Activated CD8-positive, alpha-beta memory T cell treated with anti-CD3 and anti-CD28 coated beads, Interleukin-2, amount 10 ng/mL, durations not matched to agents 7 days and 5 days (primary cell): ENCODE measurements around the gene DOC2A. TPM values are rescaled to one million over a fixed set of nuclear protein-coding genes. Genes with fewer than 3 reads are reported as not detected.

Source experiments
- ATAC-seq: fragments of 150-1000 bp; cut with Tn5 transposase; one replicate; pipeline ENCODE4 v1.10.0; 2021; ENCODE audit warnings: moderate library complexity
- CTCF ChIA-PET: fragments of 350-600 bp; sonication (Branson Sonifier 250); formaldehyde crosslinking; loops from one replicate; lab custom pipeline; 2021; ENCODE audit warnings: antibody characterized with exemption; lab: Charles Lee
- DNase-seq: peaks from one replicate; pipeline ENCODE4 v3.0.0-alpha.2; 2020
- H3K27ac Mint-ChIP-seq: one replicate; pipeline ENCODE4 v1.8.0; 2021; ENCODE audit warnings: mild to moderate bottlenecking, mixed read lengths
- H3K27me3 Mint-ChIP-seq: one replicate; pipeline ENCODE4 v1.8.0; 2021; ENCODE audit warnings: mixed read lengths
- H3K36me3 Mint-ChIP-seq: one replicate; pipeline ENCODE4 v1.8.0; 2021; ENCODE audit warnings: mild to moderate bottlenecking, mixed read lengths
- H3K4me1 Mint-ChIP-seq: one replicate; pipeline ENCODE4 v1.8.0; 2021; ENCODE audit warnings: mixed read lengths
- H3K4me3 Mint-ChIP-seq: one replicate; pipeline ENCODE4 v1.8.0; 2021; ENCODE audit warnings: mild to moderate bottlenecking, moderate library complexity, mixed read lengths
- H3K9me3 Mint-ChIP-seq: one replicate; pipeline ENCODE4 v1.8.0; 2022; ENCODE audit warnings: low read depth, mixed read lengths
- total RNA-seq, 2 experiments: library from RNA; stranded (reverse); gene quantifications; one replicate each; pipeline ENCODE4 v1.2.3, GENCODE V29; 2021

Gene DOC2A
- total RNA-seq, 2 experiments from 2014 or later, result 0.49 TPM; not detected in 1

DNA sequence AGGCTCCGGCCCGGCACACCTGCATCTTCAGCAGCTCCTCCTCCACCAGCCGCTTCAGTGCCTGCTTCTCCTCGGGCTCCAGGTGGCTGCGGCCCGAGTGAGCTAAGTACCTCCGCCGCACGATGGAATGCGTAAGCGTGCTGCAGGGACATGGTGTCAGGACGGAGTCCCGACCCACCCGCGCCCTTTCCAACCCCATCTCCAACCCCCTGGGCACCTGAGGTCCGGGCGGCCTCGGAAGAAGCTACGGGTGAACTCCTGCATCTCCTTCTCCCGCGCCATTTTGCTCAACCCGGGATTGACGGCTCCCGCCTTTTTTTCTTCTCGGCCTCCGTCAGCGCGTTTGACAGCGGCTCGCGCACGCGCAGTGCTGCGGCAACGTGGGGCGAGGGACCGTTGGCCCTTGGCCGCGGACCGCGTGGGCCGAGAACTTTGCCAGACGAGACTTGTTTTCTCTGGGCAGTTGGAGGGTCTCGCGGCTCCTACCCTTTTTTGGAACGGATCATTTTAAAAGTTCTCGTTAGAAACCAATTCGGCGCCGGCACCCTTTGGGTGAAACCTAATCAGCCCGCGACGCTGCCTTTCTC is 15.4 kb downstream of the DOC2A start, which contains the start of gene HIRIP3:
Gene HIRIP3 (minus strand): TSS at position 294 of the 587 bp plus-strand sequence. CDS start 12 bp downstream, at position 282.
- Mint-ChIP-seq H3K4me3 (peak within 1 kb of the TSS; percentile 98), H3K36me3 (peaks cover 35% of the 10 kb centered on the region), H3K27me3 (no peaks in the 10 kb centered on the region), H3K4me1 (peaks cover 34% of the 10 kb centered on the region), H3K27ac (peak within 1 kb of the TSS; percentile 99), H3K9me3 (no peaks in the 10 kb centered on the region)
- CTCF ChIA-PET, result interaction anchor here (1.3 to 3.9 kb wide), 10 partner anchors 10 to 295 kb away, joined by 3 to 17 read pairs (median 4); partner anchors contain the start of genes ALDOA, TAOK2, TLCD3B and TMEM219
- DNase-seq, result peak; percentile 93
- peak; percentile 73 for ATAC-seq

DNA sequence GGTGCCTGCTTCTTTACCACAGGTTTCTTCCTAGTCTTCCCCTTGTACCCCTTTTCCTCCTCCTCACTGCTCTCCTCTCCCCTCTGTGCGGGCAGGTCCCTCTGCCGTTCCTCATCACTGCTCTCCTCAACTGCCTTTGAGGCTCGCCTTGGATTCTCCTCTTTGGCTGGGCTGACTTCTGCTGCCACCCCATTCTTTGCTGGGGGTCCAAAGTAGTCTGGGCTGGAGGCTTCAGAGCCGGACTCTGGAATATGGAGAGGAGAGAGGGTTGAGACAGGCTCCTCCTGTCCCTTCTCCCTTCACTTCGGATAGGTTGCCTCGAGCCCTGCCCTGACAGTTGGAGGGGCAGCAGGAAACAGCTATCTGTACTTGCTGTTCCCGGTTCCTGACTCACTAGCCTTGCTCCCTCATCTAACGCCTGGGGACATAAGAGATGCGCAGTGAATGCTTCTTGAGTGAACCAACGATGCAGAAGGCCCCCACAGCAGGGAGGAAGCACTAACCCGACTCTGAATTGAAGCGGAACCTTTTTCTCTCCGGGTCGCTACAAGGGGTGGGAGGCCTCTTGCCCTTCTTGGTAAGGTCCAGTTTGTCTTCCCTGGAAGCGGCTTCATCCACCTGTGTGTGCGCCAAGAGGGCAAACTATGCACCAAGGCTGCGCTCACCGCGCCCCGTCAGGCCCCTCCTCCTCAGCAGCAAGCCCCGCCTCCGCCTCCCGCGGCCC is 16.1 kb downstream of the DOC2A start:
- H3K4me1 Mint-ChIP-seq, result peaks cover 34% of the 10 kb centered on the region
- CTCF ChIA-PET, result interaction anchor here (1.2 to 3.9 kb wide), 9 partner anchors 11 to 294 kb away, joined by 3 to 17 read pairs (median 5); partner anchors contain the start of genes TAOK2, TLCD3B and TMEM219
- peak overlapping the region; percentile 98 for H3K4me3 Mint-ChIP-seq
- peaks cover 37% of the 10 kb centered on the region for H3K36me3 Mint-ChIP-seq
- no peaks in the 10 kb centered on the region for H3K27me3 Mint-ChIP-seq
- no peaks in the 10 kb centered on the region for H3K9me3 Mint-ChIP-seq
- peak overlapping the region; percentile 99 for H3K27ac Mint-ChIP-seq
- peak; percentile 59 for ATAC-seq
- DNase-seq, result peak; percentile 85

GRCh38 chr16:29993903-29994599 is 16.8 kb downstream of the DOC2A start:
- peak overlapping the region; percentile 98 for H3K4me3 Mint-ChIP-seq
- no peaks in the 10 kb centered on the region for H3K9me3 Mint-ChIP-seq
- peak overlapping the region; percentile 99 for H3K27ac Mint-ChIP-seq
- H3K27me3 Mint-ChIP-seq, result no peaks in the 10 kb centered on the region
- ATAC-seq (no peak), DNase-seq (no peak)
- H3K4me1 Mint-ChIP-seq, result peaks cover 30% of the 10 kb centered on the region
- H3K36me3 Mint-ChIP-seq, result peaks cover 36% of the 10 kb centered on the region
- CTCF ChIA-PET, result interaction anchor here (0.9 to 2.6 kb wide), 8 partner anchors 12 to 293 kb away, joined by 3 to 7 read pairs (median 5); partner anchors contain the start of genes TLCD3B and TMEM219

- Mint-ChIP-seq H3K4me3 (peak overlapping the region; percentile 98), H3K9me3 (no peaks in the 10 kb centered on the region), H3K27ac (no peak overlapping the region), H3K36me3 (peaks cover 35% of the 10 kb centered on the region), H3K27me3 (no peaks in the 10 kb centered on the region), H3K4me1 (peaks cover 27% of the 10 kb centered on the region)
- no peak for DNase-seq
- CTCF ChIA-PET, result interaction anchor here (0.9 to 1.8 kb wide), 5 partner anchors 17 to 293 kb away, joined by 3 to 7 read pairs (median 5); partner anchors contain the start of gene TLCD3B
- no peak for ATAC-seq
These were observed 17.5 kb downstream of the DOC2A start for GRCh38 chr16:29993191-29993902.

DNA sequence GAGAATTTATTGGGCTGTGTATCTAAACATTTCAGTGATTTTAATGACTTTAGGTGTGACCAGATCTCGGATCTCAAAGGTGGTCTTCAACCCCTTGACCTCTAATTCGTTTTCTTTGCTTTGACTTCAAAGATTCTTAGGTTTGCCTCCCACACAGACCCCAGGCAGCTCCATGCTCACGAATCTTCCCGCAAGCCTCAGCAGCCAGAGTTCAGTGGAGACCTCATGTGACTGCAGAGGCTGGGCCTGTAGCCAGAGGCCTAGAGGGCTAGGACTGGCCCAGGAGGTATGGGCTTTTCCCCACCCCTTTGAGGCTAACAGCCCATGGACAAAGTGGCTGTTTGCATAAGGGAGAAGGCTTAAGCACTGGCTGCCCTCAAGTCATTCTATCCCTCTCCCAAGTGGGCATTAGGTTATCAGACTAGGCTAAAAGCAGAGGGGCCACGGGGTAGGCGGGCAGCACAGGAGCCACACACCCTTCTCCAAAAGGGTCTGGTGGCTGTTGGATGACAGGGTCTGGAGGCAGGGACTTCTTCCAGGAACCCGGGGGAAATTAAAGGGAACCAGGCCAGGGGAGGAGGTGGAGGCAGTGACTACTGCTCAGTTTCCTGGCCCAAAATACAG is 18.4 kb downstream of the DOC2A start:
- no peaks in the 10 kb centered on the region for H3K9me3 Mint-ChIP-seq
- ATAC-seq (no peak), DNase-seq (no peak)
- H3K27me3 Mint-ChIP-seq, result no peaks in the 10 kb centered on the region
- CTCF ChIA-PET, result interaction anchor here (1.8 kb wide), 2 partner anchors 16 to 39 kb away, joined by 6 to 7 read pairs; partner anchors contain the start of gene TLCD3B
- peaks cover 32% of the 10 kb centered on the region for H3K36me3 Mint-ChIP-seq
- no peak overlapping the region for H3K4me3 Mint-ChIP-seq
- no peak overlapping the region for H3K27ac Mint-ChIP-seq
- peaks cover 21% of the 10 kb centered on the region for H3K4me1 Mint-ChIP-seq

GRCh38 chr16:29991571-29991904 is 19.3 kb downstream of the DOC2A start:
- no peak for ATAC-seq
- CTCF ChIA-PET, result no interaction called here
- no peak for DNase-seq
- no peaks in the 10 kb centered on the region for H3K27me3 Mint-ChIP-seq
- no peak overlapping the region for H3K27ac Mint-ChIP-seq
- H3K4me3 Mint-ChIP-seq, result no peak overlapping the region
- peaks cover 28% of the 10 kb centered on the region for H3K36me3 Mint-ChIP-seq
- peaks cover 16% of the 10 kb centered on the region for H3K4me1 Mint-ChIP-seq
- H3K9me3 Mint-ChIP-seq, result no peaks in the 10 kb centered on the region

DNA sequence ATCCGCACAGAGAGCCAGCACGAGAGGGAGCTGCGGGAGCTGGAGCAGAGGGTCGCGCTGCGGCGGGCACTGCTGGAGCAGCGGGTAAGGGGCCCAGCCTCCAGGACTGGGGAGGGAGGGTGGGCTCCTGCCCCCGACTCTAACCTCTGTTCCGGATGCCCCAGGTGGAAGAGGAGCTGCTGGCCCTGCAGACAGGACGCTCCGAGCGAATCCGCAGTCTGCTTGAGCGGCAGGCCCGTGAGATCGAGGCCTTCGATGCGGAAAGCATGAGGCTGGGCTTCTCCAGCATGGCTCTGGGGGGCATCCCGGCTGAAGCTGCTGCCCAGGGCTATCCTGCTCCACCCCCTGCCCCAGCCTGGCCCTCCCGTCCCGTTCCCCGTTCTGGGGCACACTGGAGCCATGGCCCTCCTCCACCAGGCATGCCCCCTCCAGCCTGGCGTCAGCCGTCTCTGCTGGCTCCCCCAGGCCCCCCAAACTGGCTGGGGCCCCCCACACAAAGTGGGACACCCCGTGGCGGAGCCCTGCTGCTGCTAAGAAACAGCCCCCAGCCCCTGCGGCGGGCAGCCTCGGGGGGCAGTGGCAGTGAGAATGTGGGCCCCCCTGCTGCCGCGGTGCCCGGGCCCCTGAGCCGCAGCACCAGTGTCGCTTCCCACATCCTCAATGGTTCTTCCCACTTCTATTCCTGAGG is 19.8 kb downstream of the DOC2A start:
- H3K27me3 Mint-ChIP-seq, result no peaks in the 10 kb centered on the region
- H3K4me3 Mint-ChIP-seq, result no peak overlapping the region
- ATAC-seq, result no peak
- peaks cover 28% of the 10 kb centered on the region for H3K36me3 Mint-ChIP-seq
- CTCF ChIA-PET, result no interaction called here
- no peak overlapping the region for H3K27ac Mint-ChIP-seq
- DNase-seq, result no peak
- H3K4me1 Mint-ChIP-seq, result peaks cover 16% of the 10 kb centered on the region
- H3K9me3 Mint-ChIP-seq, result no peaks in the 10 kb centered on the region

- CTCF ChIA-PET, result no interaction called here
- ATAC-seq (no peak), DNase-seq (no peak)
- H3K9me3 Mint-ChIP-seq, result no peaks in the 10 kb centered on the region
- H3K27me3 Mint-ChIP-seq, result no peaks in the 10 kb centered on the region
- H3K4me1 Mint-ChIP-seq, result peaks cover 16% of the 10 kb centered on the region
- H3K36me3 Mint-ChIP-seq, result peaks cover 35% of the 10 kb centered on the region
- no peak overlapping the region for H3K4me3 Mint-ChIP-seq
- H3K27ac Mint-ChIP-seq, result no peak overlapping the region
These were observed 20.8 kb downstream of the DOC2A start for GRCh38 chr16:29990034-29990433.

GRCh38 chr16:29989111-29989858 is 21.5 kb downstream of the DOC2A start:
- Mint-ChIP-seq H3K27me3 (no peaks in the 10 kb centered on the region), H3K4me1 (peaks cover 8% of the 10 kb centered on the region), H3K36me3 (peaks cover 40% of the 10 kb centered on the region), H3K27ac (no peak overlapping the region), H3K9me3 (no peaks in the 10 kb centered on the region), H3K4me3 (no peak overlapping the region)
- CTCF ChIA-PET, result no interaction called here
- DNase-seq, result no peak
- ATAC-seq, result no peak

DNA sequence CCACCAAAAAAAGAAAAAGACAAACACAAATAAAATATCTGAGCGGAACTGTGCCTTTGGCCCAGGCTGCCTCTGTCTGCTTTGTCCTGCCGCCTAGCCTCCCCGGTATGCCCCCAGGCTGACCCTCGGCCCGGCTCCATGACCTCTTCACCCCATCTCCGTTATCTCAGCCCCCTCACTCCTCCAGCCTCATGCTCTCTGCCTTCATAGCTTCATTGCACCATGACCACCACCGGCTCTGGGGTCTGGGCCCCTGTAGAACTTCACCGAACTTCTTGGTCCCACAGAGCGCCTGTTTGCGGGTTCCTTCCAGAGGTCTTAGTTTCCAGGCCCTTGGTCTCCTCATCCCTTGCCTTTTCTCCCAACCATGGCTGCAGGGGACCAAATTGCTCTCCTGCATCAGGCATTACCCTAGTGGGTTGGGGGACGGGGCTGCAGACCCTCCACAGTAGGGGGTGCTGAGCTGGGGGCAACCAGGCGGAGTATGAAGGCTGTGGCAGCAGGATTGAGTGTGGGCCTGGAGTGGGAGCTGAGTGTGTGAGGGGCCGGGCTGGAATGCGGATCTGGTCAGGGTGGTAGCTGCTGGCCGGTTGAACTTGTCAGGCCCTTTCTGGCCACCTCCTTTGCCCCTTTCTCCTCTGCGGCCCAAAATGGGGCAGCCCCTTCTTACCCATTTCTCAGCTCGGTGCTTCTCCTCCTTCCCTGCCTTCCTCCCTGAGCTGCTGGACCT is 22.3 kb downstream of the DOC2A start:
- peaks cover 39% of the 10 kb centered on the region for H3K36me3 Mint-ChIP-seq
- H3K4me3 Mint-ChIP-seq, result no peak overlapping the region
- DNase-seq (no peak), ATAC-seq (no peak)
- peaks cover under 1% of the 10 kb centered on the region for H3K4me1 Mint-ChIP-seq
- H3K27ac Mint-ChIP-seq, result no peak overlapping the region
- H3K27me3 Mint-ChIP-seq, result no peaks in the 10 kb centered on the region
- no peaks in the 10 kb centered on the region for H3K9me3 Mint-ChIP-seq
- CTCF ChIA-PET, result no interaction called here
